Stimulated activated naive B cell treated with anti-CD40 and anti-IgM and Interleukin-4, amounts not matched to agents 10 μg/mL and 1 μg/mL and 100 μg/mL, for 72 hours (primary cell): ENCODE measurements around the gene ALK.
"Not testable (repeated sequence)": the region's sequence is repeated elsewhere in the genome, so short reads cannot be mapped to it uniquely, and the experiment has no call there.

Experiments
- ATAC-seq, 2 donors: fragments of 150-1000 bp; cut with Tn5 transposase; replicated peaks; 2 replicates each; pipeline ENCODE4 v1.10.0; 2021; ENCODE audit warnings: moderate library complexity in 1 of 2
- DNase-seq: peaks from one replicate; pipeline ENCODE4 v3.0.0; 2021
- H3K27ac Mint-ChIP-seq: one replicate; pipeline ENCODE4 v1.8.0; 2022; ENCODE audit warnings: mild to moderate bottlenecking, mixed read lengths
- H3K27me3 Mint-ChIP-seq, 2 donors: one replicate each; pipeline ENCODE4 v1.8.0; 2022; ENCODE audit warnings: mixed read lengths in 2 of 2
- H3K36me3 Mint-ChIP-seq, 2 donors: one replicate each; pipeline ENCODE4 v1.8.0; 2022; ENCODE audit warnings: mixed read lengths in 2 of 2, mild to moderate bottlenecking in 1 of 2
- H3K4me1 Mint-ChIP-seq, 2 donors: one replicate each; pipeline ENCODE4 v1.8.0; 2022; ENCODE audit warnings: mixed read lengths in 2 of 2, mild to moderate bottlenecking in 1 of 2
- H3K4me3 Mint-ChIP-seq, 2 donors: one replicate each; pipeline ENCODE4 v1.8.0; 2022; ENCODE audit warnings: mild to moderate bottlenecking in 2 of 2, mixed read lengths in 2 of 2, moderate library complexity in 1 of 2
- H3K9me3 Mint-ChIP-seq, 2 donors: one replicate each; pipeline ENCODE4 v1.8.0; 2022; ENCODE audit warnings: mixed read lengths in 2 of 2, mild to moderate bottlenecking in 1 of 2

The ALK gene

GRCh38 chr2:29259221-29259620 is 662.2 kb downstream of the ALK start:
- ATAC-seq (no peak), DNase-seq (no peak)
- no peak overlapping the region for H3K4me3 Mint-ChIP-seq
- H3K9me3 Mint-ChIP-seq: peaks cover 1 to 4% of the 10 kb centered on the region in 2 donors
- H3K36me3 Mint-ChIP-seq: no peaks in the 10 kb centered on the region
- peaks cover 0 to 2% of the 10 kb centered on the region in 2 donors for H3K4me1 Mint-ChIP-seq
- no peak overlapping the region for H3K27ac Mint-ChIP-seq
- H3K27me3 Mint-ChIP-seq: peaks cover 16 to 44% of the 10 kb centered on the region in 2 donors

- no peaks in the 10 kb centered on the region for H3K4me1 Mint-ChIP-seq
- ATAC-seq: no peak
- H3K36me3 Mint-ChIP-seq: no peaks in the 10 kb centered on the region
- peaks cover 0 to 4% of the 10 kb centered on the region in 2 donors for H3K9me3 Mint-ChIP-seq
- DNase-seq: no peak
- H3K27ac Mint-ChIP-seq: no peak overlapping the region
- peaks cover 4 to 12% of the 10 kb centered on the region in 2 donors for H3K27me3 Mint-ChIP-seq
- H3K4me3 Mint-ChIP-seq: no peak overlapping the region
Observed at GRCh38 chr2:29255004-29255403, 666.4 kb downstream of the ALK start.

- not testable (repeated sequence) for DNase-seq, H3K27ac Mint-ChIP-seq, H3K27me3 Mint-ChIP-seq, ATAC-seq, H3K4me1 Mint-ChIP-seq, H3K4me3 Mint-ChIP-seq, H3K9me3 Mint-ChIP-seq, H3K36me3 Mint-ChIP-seq
Observed at GRCh38 chr2:29253495-29254275, 667.7 kb downstream of the ALK start.

- DNase-seq: no peak
- H3K27me3 Mint-ChIP-seq: peaks cover 4 to 6% of the 10 kb centered on the region in 2 donors
- H3K4me1 Mint-ChIP-seq: no peaks in the 10 kb centered on the region
- H3K27ac Mint-ChIP-seq: no peak overlapping the region
- ATAC-seq: no peak
- no peaks in the 10 kb centered on the region for H3K36me3 Mint-ChIP-seq
- H3K4me3 Mint-ChIP-seq: no peak overlapping the region
- peaks cover 0 to 4% of the 10 kb centered on the region in 2 donors for H3K9me3 Mint-ChIP-seq
Observed at GRCh38 chr2:29253026-29253425, 668.4 kb downstream of the ALK start.

- peaks cover under 1 to 4% of the 10 kb centered on the region in 2 donors for H3K27me3 Mint-ChIP-seq
- no peak for DNase-seq
Observed at GRCh38 chr2:29251406-29251805, 670.0 kb downstream of the ALK start.

GRCh38 chr2:29250977-29251376 is 670.4 kb downstream of the ALK start:
- ATAC-seq (no peak), DNase-seq (no peak)
- Mint-ChIP-seq H3K27me3 (peaks cover 0 to 4% of the 10 kb centered on the region in 2 donors), H3K4me1 (no peaks in the 10 kb centered on the region), H3K27ac (no peak overlapping the region), H3K9me3 (peaks cover 0 to 4% of the 10 kb centered on the region in 2 donors), H3K4me3 (no peak overlapping the region), H3K36me3 (no peaks in the 10 kb centered on the region)

More at GRCh38 chr2:29251406-29251805, 670.0 kb downstream of the ALK start:
- no peaks in the 10 kb centered on the region for H3K4me1 Mint-ChIP-seq
- no peak for ATAC-seq
- H3K9me3 Mint-ChIP-seq: peaks cover 0 to 4% of the 10 kb centered on the region in 2 donors
- no peaks in the 10 kb centered on the region for H3K36me3 Mint-ChIP-seq
- H3K27ac Mint-ChIP-seq: no peak overlapping the region
- no peak overlapping the region for H3K4me3 Mint-ChIP-seq

- DNase-seq (no peak), ATAC-seq (no peak)
- Mint-ChIP-seq H3K27me3 (peaks cover 0 to 4% of the 10 kb centered on the region in 2 donors), H3K36me3 (no peaks in the 10 kb centered on the region), H3K4me3 (no peak overlapping the region), H3K4me1 (no peaks in the 10 kb centered on the region), H3K27ac (no peak overlapping the region), H3K9me3 (peaks cover 0 to 4% of the 10 kb centered on the region in 2 donors)
Observed at GRCh38 chr2:29249666-29250253, 671.6 kb downstream of the ALK start.

- no peaks in the 10 kb centered on the region for H3K4me1 Mint-ChIP-seq
Observed at GRCh38 chr2:29247336-29247914, 674.0 kb downstream of the ALK start.

GRCh38 chr2:29246383-29247300 is 674.7 kb downstream of the ALK start:
- Mint-ChIP-seq H3K27ac (no peak overlapping the region), H3K9me3 (no peaks in the 10 kb centered on the region), H3K4me1 (no peaks in the 10 kb centered on the region), H3K4me3 (no peak overlapping the region), H3K36me3 (no peaks in the 10 kb centered on the region), H3K27me3 (peaks cover 0 to under 1% of the 10 kb centered on the region in 2 donors)
- DNase-seq: no peak
- ATAC-seq: peak; percentile 10 to 23

More at GRCh38 chr2:29247336-29247914, 674.0 kb downstream of the ALK start:
- H3K27ac Mint-ChIP-seq: no peak overlapping the region
- ATAC-seq (peak in 1 of 2 donors; percentile 7), DNase-seq (no peak)
- H3K4me3 Mint-ChIP-seq: no peak overlapping the region
- no peaks in the 10 kb centered on the region for H3K9me3 Mint-ChIP-seq
- H3K27me3 Mint-ChIP-seq: no peaks in the 10 kb centered on the region
- no peaks in the 10 kb centered on the region for H3K36me3 Mint-ChIP-seq

- peak in 1 of 2 donors; percentile 16 for ATAC-seq
- Mint-ChIP-seq H3K27ac (no peak overlapping the region), H3K36me3 (no peaks in the 10 kb centered on the region), H3K4me1 (no peaks in the 10 kb centered on the region), H3K9me3 (no peaks in the 10 kb centered on the region), H3K27me3 (peaks cover 0 to 8% of the 10 kb centered on the region in 2 donors), H3K4me3 (no peak overlapping the region)
- no peak for DNase-seq
Observed at GRCh38 chr2:29245742-29246382, 675.5 kb downstream of the ALK start.

GRCh38 chr2:29245035-29245741 is 676.2 kb downstream of the ALK start:
- not testable (repeated sequence) for H3K27ac Mint-ChIP-seq, DNase-seq, ATAC-seq, H3K9me3 Mint-ChIP-seq, H3K4me1 Mint-ChIP-seq, H3K36me3 Mint-ChIP-seq, H3K4me3 Mint-ChIP-seq
- peaks cover 0 to 12% of the 10 kb centered on the region in 2 donors for H3K27me3 Mint-ChIP-seq

GRCh38 chr2:29242621-29243375 is 678.6 kb downstream of the ALK start:
- Mint-ChIP-seq H3K36me3 (no peaks in the 10 kb centered on the region), H3K4me1 (no peaks in the 10 kb centered on the region), H3K27me3 (peaks cover 3 to 18% of the 10 kb centered on the region in 2 donors), H3K9me3 (no peaks in the 10 kb centered on the region), H3K4me3 (no peak overlapping the region), H3K27ac (no peak overlapping the region)
- DNase-seq (no peak), ATAC-seq (no peak)
